Measurements from ENCODE around the gene DNAJC22. TPM values are rescaled to one million over a fixed set of nuclear protein-coding genes. Genes with fewer than 3 reads are reported as not detected.

Gene DNAJC22
- total and polyA plus RNA-seq, 2 of the 13 experiments (the other 11 are each of a cell fraction or from before 2014, with no cell fraction given), result 25.2 to 31.7 TPM

GRCh38 chr12:49367381-49368239, 20.9 kb downstream of the DNAJC22 start, which contains the start of gene SPATS2 (continued):
- TF ChIP-seq ZNF512 (CRISPR knock-in tag; IDR thresholded peaks at IDR 0.05) (no peak), NFKBIZ (CRISPR knock-in tag; IDR thresholded peaks at IDR 0.05) (no peak), ZNF276 (CRISPR knock-in tag; IDR thresholded peaks at IDR 0.05; ENCODE audit: low read depth) (no peak), SP140L (CRISPR knock-in tag; IDR thresholded peaks at IDR 0.05; ENCODE audit: borderline replicate concordance) (no peak), HOXA7 (CRISPR knock-in tag; IDR thresholded peaks at IDR 0.05) (no peak), ZNF441 (CRISPR knock-in tag; IDR thresholded peaks at IDR 0.05; ENCODE audit: borderline replicate concordance) (no peak), ZNF207 (IDR thresholded peaks at IDR 0.05; ENCODE audit: borderline replicate concordance) (no peak), U2AF1 (optimal IDR thresholded peaks at IDR 0.05; ENCODE audit: low read depth, low read length) (no peak), TFDP1 (CRISPR knock-in tag; IDR thresholded peaks at IDR 0.05; ENCODE audit: borderline replicate concordance) (no peak), ZBTB46 (CRISPR knock-in tag; IDR thresholded peaks at IDR 0.05; ENCODE audit: borderline replicate concordance) (no peak), FOXM1 (CRISPR knock-in tag; IDR thresholded peaks at IDR 0.05) (no peak), TFAP4 (IDR thresholded peaks at IDR 0.05; ENCODE audit: borderline replicate concordance, low read depth) (no peak), MLX (CRISPR knock-in tag; IDR thresholded peaks at IDR 0.05) (no peak), ONECUT2 (CRISPR knock-in tag; IDR thresholded peaks at IDR 0.05) (no peak), HCFC1 (IDR thresholded peaks at IDR 0.05; ENCODE audit: low read depth, low read length) (no peak), ZNF7 (CRISPR knock-in tag; IDR thresholded peaks at IDR 0.05) (no peak), NBN (conservative IDR thresholded peaks at IDR 0.05) (no peak), KDM5B (CRISPR knock-in tag; IDR thresholded peaks at IDR 0.05; ENCODE audit: borderline replicate concordance) (no peak), NR0B2 (CRISPR knock-in tag; IDR thresholded peaks at IDR 0.05) (no peak), HNRNPLL (IDR thresholded peaks at IDR 0.05; ENCODE audit: low read depth, low read length, poor library complexity, severe bottlenecking) (no peak), CCAR2 (optimal IDR thresholded peaks at IDR 0.05; ENCODE audit: low read depth, low read length) (no peak)
